Stimulated activated CD8-positive, alpha-beta memory T cell treated with anti-CD3 and anti-CD28 coated beads, Interleukin-4, amount 100 ng/mL, for 4 hours (primary cell): ENCODE data around the gene LAG3.

ENCODE experiments used
- DNase-seq, 2 donors: peaks; one replicate each; pipeline ENCODE4 v3.0.0-alpha.2; 2020; ENCODE audit warnings: low read depth in 2 of 2, low spot score in 1 of 2

Gene LAG3

DNA sequence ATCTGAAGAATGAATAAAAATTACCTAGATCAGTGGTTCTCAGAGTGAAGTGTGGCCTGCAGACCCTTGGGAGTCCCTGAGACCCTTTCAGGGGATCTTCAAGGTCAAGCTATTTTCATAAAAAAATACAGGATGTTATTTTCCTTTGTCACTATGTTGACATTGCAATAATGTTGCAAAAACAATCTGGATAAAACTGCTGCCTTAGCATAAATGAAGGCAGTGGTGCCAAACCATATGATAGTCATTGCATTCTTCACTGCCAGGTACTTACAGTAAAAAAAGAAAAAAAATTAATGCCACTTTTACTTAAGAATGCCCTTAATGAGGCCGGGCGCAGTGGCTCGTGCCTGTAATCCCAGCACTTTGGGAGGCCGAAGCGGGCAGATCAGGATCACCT lies 15.0 kb downstream of the LAG3 start:
- DNase-seq: no peak

DNA sequence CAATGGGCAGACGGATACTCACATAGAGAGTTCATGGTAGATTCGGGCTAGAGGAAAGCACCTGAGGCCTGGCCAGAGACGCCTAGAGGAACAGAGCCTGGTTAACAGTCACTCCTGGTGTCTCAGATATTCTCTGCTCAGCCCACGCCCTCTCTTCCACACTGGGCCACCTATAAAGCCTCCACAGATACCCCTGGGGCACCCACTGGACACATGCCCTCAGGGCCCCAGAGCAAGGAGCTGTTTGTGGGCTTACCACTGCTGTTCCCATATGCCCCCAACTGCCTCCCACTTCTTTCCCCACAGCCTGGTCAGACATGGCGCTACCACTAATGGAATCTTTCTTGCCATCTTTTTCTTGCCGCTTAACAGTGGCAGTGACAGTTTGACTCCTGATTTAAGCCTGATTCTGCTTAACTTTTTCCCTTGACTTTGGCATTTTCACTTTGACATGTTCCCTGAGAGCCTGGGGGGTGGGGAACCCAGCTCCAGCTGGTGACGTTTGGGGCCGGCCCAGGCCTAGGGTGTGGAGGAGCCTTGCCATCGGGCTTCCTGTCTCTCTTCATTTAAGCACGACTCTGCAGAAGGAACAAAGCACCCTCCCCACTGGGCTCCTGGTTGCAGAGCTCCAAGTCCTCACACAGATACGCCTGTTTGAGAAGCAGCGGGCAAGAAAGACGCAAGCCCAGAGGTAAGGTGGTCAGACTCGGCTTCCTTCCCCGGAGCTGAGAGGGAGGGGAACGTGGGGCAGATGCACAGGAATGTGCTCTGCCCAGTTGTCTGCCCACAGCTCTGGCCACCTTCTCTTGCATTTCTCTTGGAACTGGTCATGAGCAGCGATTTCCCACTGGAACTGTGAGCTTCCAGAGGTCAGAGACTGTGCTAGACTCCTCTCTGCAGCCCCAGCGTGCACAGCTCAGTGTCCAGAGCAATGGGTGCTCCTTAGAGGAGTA lies 16.9 kb downstream of the LAG3 start, which contains the start of gene CD4:
TSS of gene CD4 (plus strand) at position 557 of the 953 bp plus-strand sequence. CDS start 10,611 bp downstream, outside the sequence.
- no peak for DNase-seq

DNA sequence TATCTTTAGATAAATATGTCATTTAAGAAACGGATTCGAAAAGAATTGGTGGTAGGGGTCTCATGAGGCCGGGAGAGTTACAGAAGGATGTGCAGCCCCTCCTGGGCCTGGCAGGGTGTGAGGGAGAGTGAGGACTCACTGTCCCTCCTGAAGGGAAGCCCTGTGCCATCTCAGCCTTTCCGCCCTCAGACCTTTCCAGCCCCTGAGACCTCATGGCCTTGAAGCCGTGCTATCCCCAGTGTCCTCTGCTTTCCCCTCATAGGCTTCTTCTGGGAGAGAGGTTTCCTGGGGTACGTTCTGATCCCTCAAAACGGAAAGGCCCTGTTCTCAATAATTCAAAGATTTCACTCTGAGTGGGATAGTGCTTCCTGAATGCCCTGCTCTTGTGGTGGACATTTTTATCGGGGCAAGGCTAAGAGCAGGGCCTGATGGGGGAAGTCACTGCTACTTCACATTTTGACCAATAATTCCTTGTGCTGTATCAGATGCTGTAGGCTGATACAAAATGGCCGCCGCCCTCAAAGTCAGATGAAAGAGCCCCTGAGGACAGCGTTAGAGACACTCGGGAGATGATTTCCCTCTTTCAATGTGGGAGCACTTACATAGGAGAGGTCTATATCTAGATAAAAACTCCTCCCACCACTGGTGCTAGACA lies 18.3 kb downstream of the LAG3 start:
- no peak for DNase-seq

DNA sequence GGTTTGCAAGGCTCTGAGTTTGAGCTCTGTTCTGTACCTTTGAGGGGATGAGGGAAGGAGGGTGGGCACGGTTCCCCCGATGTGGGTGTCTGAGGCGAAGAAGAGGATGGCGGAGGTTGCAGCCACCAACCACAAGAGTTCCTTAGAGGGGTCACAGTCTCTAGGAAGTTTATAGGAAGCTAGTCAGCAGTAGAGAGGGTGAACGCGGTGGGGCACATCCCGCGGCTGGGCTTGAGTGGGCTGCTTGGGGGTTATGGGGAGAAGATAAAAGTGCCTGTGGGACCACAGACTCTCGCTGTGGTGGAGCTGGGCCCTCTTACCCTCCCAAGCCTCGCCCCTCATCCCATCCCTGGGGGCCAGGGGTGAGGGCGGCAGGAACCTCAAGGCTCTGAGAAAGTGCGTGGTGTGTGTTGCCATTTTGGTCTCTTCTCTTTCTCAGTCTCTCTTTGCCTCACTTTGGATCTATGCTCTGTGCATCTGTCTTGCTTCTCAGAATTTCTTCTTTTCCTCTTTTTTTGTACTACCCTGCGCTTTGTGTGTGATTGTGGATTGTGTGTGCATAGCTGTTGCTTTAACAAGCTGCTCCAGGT lies 19.7 kb downstream of the LAG3 start:
- no peak for DNase-seq

GRCh38 chr12:6792522-6793201 lies 20.3 kb downstream of the LAG3 start:
- no peak for DNase-seq

GRCh38 chr12:6795088-6795487 lies 22.8 kb downstream of the LAG3 start:
- DNase-seq: no peak

DNA sequence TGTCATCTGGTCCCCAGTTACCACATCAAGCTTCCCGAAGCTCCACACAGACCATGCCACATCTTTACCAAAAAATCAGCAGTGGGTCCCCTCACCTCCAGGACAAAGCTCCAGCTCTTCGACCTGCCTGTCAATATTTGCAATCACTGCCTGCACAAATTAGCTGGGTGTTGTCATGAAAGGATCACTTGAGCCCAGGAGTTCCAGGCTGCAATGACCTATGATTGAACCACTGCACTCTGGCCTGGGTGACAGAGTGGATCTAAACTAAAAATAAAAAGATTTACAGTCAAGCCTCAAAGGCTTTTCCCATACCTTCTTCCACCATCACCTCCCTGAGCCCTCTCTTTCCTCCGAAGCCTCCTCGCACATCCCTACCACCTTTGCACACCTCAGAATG lies 24.3 kb downstream of the LAG3 start:
- DNase-seq: no peak

- DNase-seq: no peak
Observed at GRCh38 chr12:6799147-6799546, 26.8 kb downstream of the LAG3 start.

- DNase-seq: no peak
Observed at GRCh38 chr12:6807170-6807569, 34.9 kb downstream of the LAG3 start.

- DNase-seq: no peak
Observed at GRCh38 chr12:6809056-6809455, 36.7 kb downstream of the LAG3 start.

DNA sequence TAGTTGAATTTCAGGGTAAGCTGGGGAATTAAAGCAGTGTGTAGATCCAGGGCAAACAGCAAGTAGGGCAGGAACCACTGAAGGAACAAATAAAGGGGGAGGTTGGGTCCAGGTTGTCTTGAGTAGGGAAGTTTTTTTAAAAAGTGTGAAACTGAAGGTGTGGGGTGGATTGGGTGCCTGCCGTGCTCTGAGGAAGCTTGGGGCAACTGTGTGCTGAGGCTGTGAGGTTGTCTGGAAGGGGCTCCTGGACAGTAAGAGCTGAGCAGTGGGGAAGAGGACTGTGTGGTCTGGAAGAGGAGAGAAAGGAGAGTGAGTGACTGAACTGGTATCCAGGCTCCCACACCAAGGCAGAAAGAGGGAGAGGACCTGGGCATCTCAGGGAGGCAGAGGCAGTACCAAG lies 38.4 kb downstream of the LAG3 start:
- DNase-seq: no peak

GRCh38 chr12:6813363-6813762 lies 41.0 kb downstream of the LAG3 start:
- no peak for DNase-seq

GRCh38 chr12:6816598-6816997 lies 44.3 kb downstream of the LAG3 start:
- DNase-seq: no peak

DNA sequence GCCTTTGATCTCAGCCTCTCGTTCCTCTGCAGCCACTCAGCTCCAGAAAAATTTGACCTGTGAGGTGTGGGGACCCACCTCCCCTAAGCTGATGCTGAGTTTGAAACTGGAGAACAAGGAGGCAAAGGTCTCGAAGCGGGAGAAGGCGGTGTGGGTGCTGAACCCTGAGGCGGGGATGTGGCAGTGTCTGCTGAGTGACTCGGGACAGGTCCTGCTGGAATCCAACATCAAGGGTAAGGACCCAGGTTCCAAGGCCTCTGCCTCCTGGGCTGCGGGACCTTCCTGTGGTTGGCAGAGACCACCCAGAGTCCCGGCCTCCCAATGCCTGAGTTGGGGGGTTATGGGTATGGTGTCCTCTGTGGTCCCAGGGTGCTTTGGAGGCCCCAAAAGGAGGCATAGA lies 44.8 kb downstream of the LAG3 start:
- no peak for DNase-seq

DNA sequence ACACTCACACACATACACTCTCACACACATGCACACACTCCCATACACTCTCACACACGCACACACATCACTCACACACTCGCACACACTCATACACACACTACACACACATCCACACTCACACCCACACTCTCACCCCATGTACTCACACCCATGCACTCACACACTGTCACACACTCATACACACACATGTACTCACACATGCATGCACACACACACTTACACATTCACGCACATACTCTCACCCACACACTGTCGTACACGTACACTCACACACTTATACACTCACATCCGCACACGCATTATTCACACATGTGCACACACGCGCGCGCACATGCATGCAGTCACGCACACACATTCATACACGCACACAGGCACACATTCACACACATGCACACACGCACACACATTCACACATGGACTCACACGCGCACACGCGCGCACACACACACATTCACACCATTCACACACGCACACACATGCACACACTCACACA lies 45.4 kb downstream of the LAG3 start:
- DNase-seq: no peak

GRCh38 chr12:6818222-6818621 lies 45.9 kb downstream of the LAG3 start:
- DNase-seq: no peak

DNA sequence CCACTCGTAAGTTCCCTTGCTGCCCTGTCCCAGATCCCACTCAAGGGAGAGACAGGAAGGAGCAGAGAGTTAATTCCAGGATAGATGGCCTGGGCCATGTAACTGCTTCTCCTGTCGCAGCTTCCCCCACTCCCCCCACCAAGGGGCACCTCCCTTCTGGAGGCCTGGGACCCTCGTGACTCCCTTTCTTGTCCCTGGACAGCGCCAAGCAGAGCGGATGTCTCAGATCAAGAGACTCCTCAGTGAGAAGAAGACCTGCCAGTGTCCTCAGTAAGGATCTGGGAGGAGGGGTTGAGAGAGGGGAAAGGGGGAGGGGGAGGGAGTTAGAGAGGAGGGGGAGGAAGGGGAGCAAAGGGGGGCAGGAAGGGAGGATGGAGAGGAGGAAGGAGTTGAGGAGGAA lies 46.3 kb downstream of the LAG3 start:
- DNase-seq: no peak

DNA sequence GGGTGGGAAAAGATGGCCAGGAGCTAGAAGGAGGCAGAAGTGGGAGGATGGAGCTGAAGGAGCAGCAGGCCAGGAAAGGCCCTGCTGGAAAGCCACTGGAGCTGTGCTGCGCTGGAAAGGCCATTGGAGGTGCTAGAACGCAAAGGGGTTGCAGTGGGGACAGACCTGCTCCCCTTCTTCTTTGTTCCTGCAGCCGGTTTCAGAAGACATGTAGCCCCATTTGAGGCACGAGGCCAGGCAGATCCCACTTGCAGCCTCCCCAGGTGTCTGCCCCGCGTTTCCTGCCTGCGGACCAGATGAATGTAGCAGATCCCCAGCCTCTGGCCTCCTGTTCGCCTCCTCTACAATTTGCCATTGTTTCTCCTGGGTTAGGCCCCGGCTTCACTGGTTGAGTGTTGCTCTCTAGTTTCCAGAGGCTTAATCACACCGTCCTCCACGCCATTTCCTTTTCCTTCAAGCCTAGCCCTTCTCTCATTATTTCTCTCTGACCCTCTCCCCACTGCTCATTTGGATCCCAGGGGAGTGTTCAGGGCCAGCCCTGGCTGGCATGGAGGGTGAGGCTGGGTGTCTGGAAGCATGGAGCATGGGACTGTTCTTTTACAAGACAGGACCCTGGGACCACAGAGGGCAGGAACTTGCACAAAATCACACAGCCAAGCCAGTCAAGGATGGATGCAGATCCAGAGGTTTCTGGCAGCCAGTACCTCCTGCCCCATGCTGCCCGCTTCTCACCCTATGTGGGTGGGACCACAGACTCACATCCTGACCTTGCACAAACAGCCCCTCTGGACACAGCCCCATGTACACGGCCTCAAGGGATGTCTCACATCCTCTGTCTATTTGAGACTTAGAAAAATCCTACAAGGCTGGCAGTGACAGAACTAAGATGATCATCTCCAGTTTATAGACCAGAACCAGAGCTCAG lies 47.0 kb downstream of the LAG3 start:
- no peak for DNase-seq

DNA sequence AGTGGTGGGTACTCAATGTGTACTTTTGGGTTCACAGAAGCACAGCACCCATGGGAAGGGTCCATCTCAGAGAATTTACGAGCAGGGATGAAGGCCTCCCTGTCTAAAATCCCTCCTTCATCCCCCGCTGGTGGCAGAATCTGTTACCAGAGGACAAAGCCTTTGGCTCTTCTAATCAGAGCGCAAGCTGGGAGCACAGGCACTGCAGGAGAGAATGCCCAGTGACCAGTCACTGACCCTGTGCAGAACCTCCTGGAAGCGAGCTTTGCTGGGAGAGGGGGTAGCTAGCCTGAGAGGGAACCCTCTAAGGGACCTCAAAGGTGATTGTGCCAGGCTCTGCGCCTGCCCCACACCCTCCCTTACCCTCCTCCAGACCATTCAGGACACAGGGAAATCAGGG lies 47.8 kb downstream of the LAG3 start:
- no peak for DNase-seq
